ENCODE data around the gene HOXB1.

HOXB1 gene

GRCh38 chr17:48562934-48563333, 32.1 kb upstream of the HOXB1 start:
- ChIA-PET CTCF (interaction anchor here (0.6 to 1.4 kb wide), 6 partner anchors 16 to 84 kb away, joined by 3 to 4 read pairs (median 3); no protein-coding TSS in a partner anchor), POLR2A (interaction anchor here (0.9 to 2.3 kb wide), 4 partner anchors 12 to 25 kb away, joined by 3 to 9 read pairs (median 4); no protein-coding TSS in a partner anchor)
- TF ChIP-seq HDGF (IDR thresholded peaks at IDR 0.05; ENCODE audit: borderline replicate concordance) (no peak), FOXA1 (IDR thresholded peaks at IDR 0.05) (no peak), CTBP1 (IDR thresholded peaks at IDR 0.05; ENCODE audit: borderline replicate concordance) (no peak), TARDBP (IDR thresholded peaks at IDR 0.05) (no peak), L3MBTL2 (conservative IDR thresholded peaks at IDR 0.05) (no peak), BHLHE40 (IDR thresholded peaks at IDR 0.05; ENCODE audit: borderline replicate concordance) (no peak), SUZ12 (IDR thresholded peaks at IDR 0.05) (no peak), LEF1 (IDR thresholded peaks at IDR 0.05; ENCODE audit: borderline replicate concordance) (no peak), ARNT (IDR thresholded peaks at IDR 0.05) (no peak), SP1 (IDR thresholded peaks at IDR 0.05) (no peak), PKNOX1 (IDR thresholded peaks at IDR 0.05) (no peak), FOXK2 (IDR thresholded peaks at IDR 0.05) (no peak), ZNF384 (IDR thresholded peaks at IDR 0.05) (no peak), ELF4 (IDR thresholded peaks at IDR 0.05) (no peak), NFRKB (IDR thresholded peaks at IDR 0.05) (no peak), FOXM1 (IDR thresholded peaks at IDR 0.05; ENCODE audit: borderline replicate concordance) (no peak)
- DNase-seq (ENCODE audit: extremely low spot score): no peak

GRCh38 chr17:48561884-48562810, 31.3 kb upstream of the HOXB1 start:
- ChIA-PET CTCF (interaction anchor here (0.6 to 1.4 kb wide), 6 partner anchors 15 to 85 kb away, joined by 3 to 4 read pairs (median 3); no protein-coding TSS in a partner anchor), POLR2A (interaction anchor here (1.2 to 2.3 kb wide), 3 partner anchors 12 to 17 kb away, joined by 3 to 9 read pairs (median 3); no protein-coding TSS in a partner anchor)
- TF ChIP-seq L3MBTL2 (conservative IDR thresholded peaks at IDR 0.05): 0 out of 2 replicates have a peak, but pooled peaks have one; percentile 17
- no peak for TF ChIP-seq ARNT (IDR thresholded peaks at IDR 0.05)
- peak; percentile 91 for TF ChIP-seq CTBP1 (IDR thresholded peaks at IDR 0.05; ENCODE audit: borderline replicate concordance)
- TF ChIP-seq HDGF (IDR thresholded peaks at IDR 0.05; ENCODE audit: borderline replicate concordance): 0 out of 2 replicates have a peak, but pooled peaks have one; percentile 48
- peak; percentile 90 for TF ChIP-seq PKNOX1 (IDR thresholded peaks at IDR 0.05)
- TF ChIP-seq ELF4 (IDR thresholded peaks at IDR 0.05): no peak
- DNase-seq (ENCODE audit: extremely low spot score): peak; percentile 62

GRCh38 chr17:48559840-48560817, 29.3 kb upstream of the HOXB1 start:
- POLR2A ChIA-PET: interaction anchor here (1.0 kb wide), 1 partner anchor 9 kb away, joined by 3 read pairs; no protein-coding TSS in a partner anchor
- CTCF ChIA-PET: interaction anchor here (0.7 to 1.3 kb wide), 3 partner anchors 12 to 103 kb away, joined by 4 to 10 read pairs (median 4); no protein-coding TSS in a partner anchor

GRCh38 chr17:48559122-48559839, 28.5 kb upstream of the HOXB1 start:
- ChIA-PET POLR2A (interaction anchor here (1.0 kb wide), 1 partner anchor 10 kb away, joined by 3 read pairs; no protein-coding TSS in a partner anchor), CTCF (interaction anchor here (1.1 to 1.3 kb wide), 2 partner anchors 12 to 59 kb away, joined by 4 to 10 read pairs; no protein-coding TSS in a partner anchor)
- TF ChIP-seq CTBP1 (IDR thresholded peaks at IDR 0.05; ENCODE audit: borderline replicate concordance) (no peak), NFRKB (IDR thresholded peaks at IDR 0.05) (no peak), SP1 (IDR thresholded peaks at IDR 0.05) (no peak)
- no peak for DNase-seq (ENCODE audit: extremely low spot score)

More at GRCh38 chr17:48559840-48560817, 29.3 kb upstream of the HOXB1 start:
- no peak for TF ChIP-seq TARDBP (IDR thresholded peaks at IDR 0.05)
- no peak for DNase-seq (ENCODE audit: extremely low spot score)

- DNase-seq (ENCODE audit: extremely low spot score): no peak
- no peak for TF ChIP-seq ZNF384 (IDR thresholded peaks at IDR 0.05)
- TF ChIP-seq FOXA1 (IDR thresholded peaks at IDR 0.05): no peak
- TF ChIP-seq HDGF (IDR thresholded peaks at IDR 0.05; ENCODE audit: borderline replicate concordance): no peak
- TF ChIP-seq TARDBP (IDR thresholded peaks at IDR 0.05): no peak
- TF ChIP-seq FOXK2 (IDR thresholded peaks at IDR 0.05): no peak
- TF ChIP-seq NFRKB (IDR thresholded peaks at IDR 0.05): no peak
- no peak for TF ChIP-seq BHLHE40 (IDR thresholded peaks at IDR 0.05; ENCODE audit: borderline replicate concordance)
- no peak for TF ChIP-seq FOXM1 (IDR thresholded peaks at IDR 0.05; ENCODE audit: borderline replicate concordance)
- TF ChIP-seq ARNT (IDR thresholded peaks at IDR 0.05): no peak
- no peak for TF ChIP-seq ELF4 (IDR thresholded peaks at IDR 0.05)
- TF ChIP-seq PKNOX1 (IDR thresholded peaks at IDR 0.05): no peak
- TF ChIP-seq SP1 (IDR thresholded peaks at IDR 0.05): no peak
- TF ChIP-seq CTBP1 (IDR thresholded peaks at IDR 0.05; ENCODE audit: borderline replicate concordance): no peak
- TF ChIP-seq L3MBTL2 (conservative IDR thresholded peaks at IDR 0.05): no peak
- TF ChIP-seq LEF1 (IDR thresholded peaks at IDR 0.05; ENCODE audit: borderline replicate concordance): no peak
- TF ChIP-seq SUZ12 (IDR thresholded peaks at IDR 0.05): no peak
- ChIA-PET POLR2A (no interaction called here), CTCF (interaction anchor here (1.3 kb wide), 1 partner anchor 11 kb away, joined by 10 read pairs; no protein-coding TSS in a partner anchor)
Observed at GRCh38 chr17:48558831-48559121, 28.0 kb upstream of the HOXB1 start.

Data from HEK293T (cell line).